Activated CD4-positive, alpha-beta memory T cell treated with anti-CD3 and anti-CD28 coated beads, Interleukin-2, amount 10 ng/mL, durations not matched to agents 7 days and 5 days (primary cell): ENCODE measurements around the gene PRMT2. TPM values are rescaled to one million over a fixed set of nuclear protein-coding genes. Genes with fewer than 3 reads are reported as not detected.

ENCODE experiments used
- total RNA-seq, 2 experiments: library from RNA; stranded (reverse); gene quantifications; one replicate each; pipeline ENCODE4 v1.2.3, GENCODE V29; 2021

The PRMT2 gene
- total RNA-seq, 2 experiments from 2014 or later = 97.3 to 102 TPM

Other genes with a start within 250 kb of the PRMT2 start
- 10 to 100 TPM; 52.9 to 53.2 TPM for gene DIP2A, start 176.8 kb upstream of the PRMT2 start, total RNA-seq
- gene S100B, start 30.6 kb upstream of the PRMT2 start, total RNA-seq = not detected